Keratinocyte (primary cell): Measurements from ENCODE around the gene PDS5A. TPM values are rescaled to one million over a fixed set of nuclear protein-coding genes. Genes with fewer than 3 reads are reported as not detected.

Experiments used
- DNase-seq: peaks from one replicate; pipeline ENCODE4 v3.0.0-alpha.2; 2011; ENCODE audit warnings: low read depth, missing footprints, low spot score
- FAIRE-seq: peaks from 2 replicates; lab custom pipeline; 2011; peaks lifted over from hg19 to GRCh38; lab: Jason Lieb, UNC
- H2AFZ ChIP-seq: 2 replicates; pipeline ENCODE4 v1.6.0; 2012; ENCODE audit warnings: low read length, control low read depth, inconsistent platforms; ENCODE audit not compliant: control insufficient read depth
- H3K27ac ChIP-seq: 2 replicates; pipeline ENCODE4 v1.5.1; 2011; ENCODE audit warnings: low read length; ENCODE audit not compliant: control insufficient read depth, insufficient read depth
- H3K27me3 ChIP-seq: 3 replicates; pipeline ENCODE4 v1.6.0; 2011; ENCODE audit warnings: low read length; ENCODE audit not compliant: control insufficient read depth, insufficient read depth; ENCODE audit errors: extremely low read depth
- H3K36me3 ChIP-seq, 2 experiments: 2 replicates in 1 of 2; 3 replicates in 1 of 2; pipeline ENCODE4 v1.5.1; 2011; ENCODE audit warnings: low read length in 2 of 2, mild to moderate bottlenecking in 1 of 2; ENCODE audit not compliant: control insufficient read depth in 2 of 2, insufficient read depth in 2 of 2; ENCODE audit errors: extremely low read depth in 1 of 2
- H3K4me1 ChIP-seq: 3 replicates; pipeline ENCODE4 v1.5.1; 2011; ENCODE audit warnings: low read length; ENCODE audit not compliant: control insufficient read depth, insufficient read depth; ENCODE audit errors: extremely low read depth
- H3K4me2 ChIP-seq: 3 replicates; pipeline ENCODE4 v1.6.0; 2011; ENCODE audit warnings: low read depth, low read length; ENCODE audit not compliant: control insufficient read depth, insufficient read depth; ENCODE audit errors: extremely low read depth
- H3K4me3 ChIP-seq, 3 experiments: fragments of 200-600 bp in 1 of 3; sonication (generic) in 1 of 3; 2 replicates in 2 of 3; 3 replicates in 1 of 3; pipeline ENCODE4 v1.5.1; 2011 to 2016; ENCODE audit warnings: low read length in 3 of 3, mild to moderate bottlenecking in 3 of 3, control low read depth in 2 of 3, inconsistent platforms in 1 of 3, low read depth in 1 of 3, mixed read lengths in 1 of 3, mixed run types in 1 of 3, moderate library complexity in 1 of 3; ENCODE audit not compliant: control insufficient read depth in 2 of 3, insufficient read depth in 2 of 3; ENCODE audit errors: extremely low read depth in 1 of 3
- H3K79me2 ChIP-seq: 2 replicates; pipeline ENCODE4 v1.6.0; 2012; ENCODE audit warnings: low read length; ENCODE audit not compliant: control insufficient read depth, insufficient read depth
- H3K9ac ChIP-seq: 3 replicates; pipeline ENCODE4 v1.6.0; 2011; ENCODE audit warnings: low read length; ENCODE audit not compliant: control insufficient read depth, insufficient read depth; ENCODE audit errors: extremely low read depth
- H3K9me1 ChIP-seq: 3 replicates; pipeline ENCODE4 v1.6.0; 2011; ENCODE audit warnings: low read length; ENCODE audit not compliant: control insufficient read depth, insufficient read depth; ENCODE audit errors: extremely low read depth
- H3K9me3 ChIP-seq: 2 replicates; pipeline ENCODE4 v1.5.1; 2012; ENCODE audit warnings: low read depth, low read length; ENCODE audit not compliant: control insufficient read depth
- H4K20me1 ChIP-seq: 3 replicates; pipeline ENCODE4 v1.6.0; 2011; ENCODE audit warnings: low read length; ENCODE audit not compliant: control insufficient read depth, insufficient read depth; ENCODE audit errors: extremely low read depth
- EZH2 ChIP-seq: IDR thresholded peaks from one replicate; pipeline ENCODE4 v1.6.1; 2012; ENCODE audit warnings: inconsistent platforms, mild to moderate bottlenecking, low read length, moderate library complexity
- dilution Hi-C: fragments of 300-500 bp; cut with MboI; formaldehyde crosslinking; loops from one replicate; pipeline ENCODE4 v1.7.0; 2020; ENCODE audit warnings: low sequenced_read_pairs; ENCODE audit not compliant: extremely low pct_ligation_motif_present
- polyA plus RNA-seq, 5 experiments: library from polyadenylated mRNA; depleted of rRNA in 3 of 5; stranded (reverse) in 3 of 5; stranded (forward) in 1 of 5; unstranded in 1 of 5; fragments of >200 nt; gene quantifications; 1 replicate in 1 of 5; 2 replicates in 3 of 5; 3 replicates in 1 of 5; pipeline versions ENCODE4 v1.2.1 to v1.2.3, GENCODE V29; 2011 to 2012; ENCODE audit warnings: missing spikeins in 2 of 5, low read depth in 1 of 5, low replicate concordance in 1 of 5
- TF ChIP-seq, protein P1 (sequence below), 3 experiments: IDR thresholded peaks in 1 of 3; conservative IDR thresholded peaks in 1 of 3; optimal IDR thresholded peaks in 1 of 3; 2 replicates in 2 of 3; 3 replicates in 1 of 3; pipeline versions ENCODE3 to v1.5.1; 2011; ENCODE audit warnings: low read length in 3 of 3, mild to moderate bottlenecking in 3 of 3, moderate library complexity in 2 of 3, control low read depth in 1 of 3, inconsistent platforms in 1 of 3; ENCODE audit not compliant: insufficient read depth in 2 of 3; ENCODE audit errors: extremely low read depth in 1 of 3

Gene PDS5A
- polyA plus RNA-seq, 1 donor (not counting 4 experiments of a cell fraction or from before 2014, with no cell fraction given) = 56.0 TPM

DNA sequence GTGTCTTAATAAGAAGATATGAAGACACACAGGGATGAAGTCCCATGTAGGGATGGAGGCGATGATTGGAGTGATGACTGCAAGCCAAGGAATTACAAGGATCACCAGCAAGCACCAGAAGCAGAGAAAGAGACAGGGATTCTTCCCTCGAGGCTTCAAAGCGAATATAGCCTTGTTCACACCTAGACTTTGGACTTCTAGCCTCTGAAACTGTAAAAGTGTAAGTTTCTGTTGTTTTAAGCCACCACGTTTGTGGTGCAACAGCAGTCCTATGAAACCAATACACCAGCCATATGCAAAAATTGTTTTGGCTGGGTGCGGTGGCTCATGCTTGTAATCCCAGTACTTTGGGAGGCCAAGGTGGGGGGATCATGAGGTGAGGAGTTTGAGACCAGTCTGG lies 9.8 kb upstream of the PDS5A start:
- no peak for TF ChIP-seq EZH2
- TF ChIP-seq, protein P1, sequence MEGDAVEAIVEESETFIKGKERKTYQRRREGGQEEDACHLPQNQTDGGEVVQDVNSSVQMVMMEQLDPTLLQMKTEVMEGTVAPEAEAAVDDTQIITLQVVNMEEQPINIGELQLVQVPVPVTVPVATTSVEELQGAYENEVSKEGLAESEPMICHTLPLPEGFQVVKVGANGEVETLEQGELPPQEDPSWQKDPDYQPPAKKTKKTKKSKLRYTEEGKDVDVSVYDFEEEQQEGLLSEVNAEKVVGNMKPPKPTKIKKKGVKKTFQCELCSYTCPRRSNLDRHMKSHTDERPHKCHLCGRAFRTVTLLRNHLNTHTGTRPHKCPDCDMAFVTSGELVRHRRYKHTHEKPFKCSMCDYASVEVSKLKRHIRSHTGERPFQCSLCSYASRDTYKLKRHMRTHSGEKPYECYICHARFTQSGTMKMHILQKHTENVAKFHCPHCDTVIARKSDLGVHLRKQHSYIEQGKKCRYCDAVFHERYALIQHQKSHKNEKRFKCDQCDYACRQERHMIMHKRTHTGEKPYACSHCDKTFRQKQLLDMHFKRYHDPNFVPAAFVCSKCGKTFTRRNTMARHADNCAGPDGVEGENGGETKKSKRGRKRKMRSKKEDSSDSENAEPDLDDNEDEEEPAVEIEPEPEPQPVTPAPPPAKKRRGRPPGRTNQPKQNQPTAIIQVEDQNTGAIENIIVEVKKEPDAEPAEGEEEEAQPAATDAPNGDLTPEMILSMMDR (optimal IDR thresholded peaks at IDR 0.05 in 1 of 3, IDR thresholded peaks at IDR 0.05 in 1 of 3, conservative IDR thresholded peaks at IDR 0.05 in 1 of 3; ENCODE audit: extremely low read depth in 1 of 3, insufficient read depth in 2 of 3, low read length in 3 of 3) = no peak
- DNase-seq (no peak), FAIRE-seq (no peak)
- Histone ChIP-seq H3K27ac (no peak overlapping the region), H3K79me2 (no peaks in the 10 kb centered on the region), H3K4me3 (no peak overlapping the region), H4K20me1 (no peaks in the 10 kb centered on the region), H3K4me1 (no peaks in the 10 kb centered on the region), H2AFZ (no peak overlapping the region), H3K36me3 (no peaks in the 10 kb centered on the region), H3K9me3 (no peaks in the 10 kb centered on the region), H3K27me3 (no peaks in the 10 kb centered on the region), H3K9me1 (no peaks in the 10 kb centered on the region), H3K4me2 (no peak overlapping the region), H3K9ac (no peak overlapping the region)
- dilution Hi-C loops = no loop called here

DNA sequence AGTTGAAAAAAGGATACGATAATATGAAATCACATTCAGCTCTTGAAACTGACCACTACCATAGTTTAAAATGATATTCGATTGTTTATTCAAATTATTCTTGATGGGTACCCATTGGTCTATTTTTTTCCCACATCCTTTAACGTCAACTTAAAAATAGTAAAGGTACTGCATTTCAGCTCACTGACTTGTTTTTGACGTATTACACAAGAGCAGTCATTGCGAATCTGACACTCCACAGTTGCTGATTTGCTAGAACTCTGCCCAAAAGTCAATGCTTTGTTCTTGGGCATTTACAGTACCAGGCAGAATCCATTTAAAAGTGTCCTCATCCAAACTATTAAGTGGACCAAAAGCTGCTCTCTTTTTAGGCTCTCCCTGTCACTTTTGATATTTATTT lies 1.2 kb upstream of the PDS5A start:
- Histone ChIP-seq H3K27me3 (no peaks in the 10 kb centered on the region), H4K20me1 (peaks cover 8% of the 10 kb centered on the region), H3K4me2 (no peak overlapping the region), H3K9ac (no peak overlapping the region), H3K36me3 (peaks cover 2 to 7% of the 10 kb centered on the region in 2 experiments), H3K9me1 (no peaks in the 10 kb centered on the region), H3K79me2 (peaks cover 33% of the 10 kb centered on the region), H3K27ac (no peak overlapping the region), H3K9me3 (no peaks in the 10 kb centered on the region), H3K4me1 (peaks cover 16% of the 10 kb centered on the region), H3K4me3 (no peak overlapping the region), H2AFZ (no peak overlapping the region)
- no peak for TF ChIP-seq EZH2
- TF ChIP-seq, protein P1 (optimal IDR thresholded peaks at IDR 0.05 in 1 of 3, IDR thresholded peaks at IDR 0.05 in 1 of 3, conservative IDR thresholded peaks at IDR 0.05 in 1 of 3; ENCODE audit: extremely low read depth in 1 of 3, insufficient read depth in 2 of 3, low read length in 3 of 3) = no peak
- DNase-seq (no peak), FAIRE-seq (no peak)
- dilution Hi-C loops = no loop called here
